Measurements from ENCODE around the gene TNS1. TPM values are rescaled to one million over a fixed set of nuclear protein-coding genes. Genes with fewer than 3 reads are reported as not detected.

Gene TNS1
- total RNA-seq, 2 experiments from 2014 or later: 0.89 to 1.4 TPM

DNA sequence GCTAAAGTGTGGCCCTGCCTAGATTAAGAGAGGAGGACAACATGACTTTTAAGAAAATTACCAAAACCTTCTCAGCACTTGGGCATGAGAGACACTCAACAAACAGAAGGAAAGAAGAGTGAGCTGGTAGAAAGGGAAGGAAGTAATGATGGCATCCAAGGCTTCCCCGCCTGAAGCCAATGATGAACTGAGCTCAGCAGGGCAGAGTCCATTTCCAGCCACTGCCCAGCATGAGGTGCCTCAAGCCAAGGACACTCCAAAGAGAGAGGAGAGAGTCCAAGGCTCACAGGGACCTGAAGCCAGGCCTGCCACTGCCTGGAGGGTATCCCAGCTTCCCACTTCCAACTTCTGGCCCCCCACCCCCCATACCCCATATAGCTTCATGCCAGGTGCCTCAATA is 9.5 kb upstream of the TNS1 start:
- no peaks in the 10 kb centered on the region for H3K9me3 Mint-ChIP-seq
- H3K4me3 Mint-ChIP-seq: no peak overlapping the region
- DNase-seq: no peak
- H3K36me3 Mint-ChIP-seq: no peaks in the 10 kb centered on the region
- peaks cover 53% of the 10 kb centered on the region for H3K27me3 Mint-ChIP-seq
- no peak overlapping the region for H3K27ac Mint-ChIP-seq
- H3K4me1 Mint-ChIP-seq: peaks cover 10% of the 10 kb centered on the region

GRCh38 chr2:218011653-218012040 is 8.9 kb upstream of the TNS1 start:
- no peaks in the 10 kb centered on the region for H3K36me3 Mint-ChIP-seq

GRCh38 chr2:218010984-218011652 is 8.3 kb upstream of the TNS1 start:
- H3K27me3 Mint-ChIP-seq: peaks cover 53% of the 10 kb centered on the region
- no peak for DNase-seq
- peak overlapping the region; percentile 45 for H3K4me3 Mint-ChIP-seq
- no peak overlapping the region for H3K27ac Mint-ChIP-seq
- H3K4me1 Mint-ChIP-seq: peaks cover 10% of the 10 kb centered on the region
- no peaks in the 10 kb centered on the region for H3K36me3 Mint-ChIP-seq
- no peaks in the 10 kb centered on the region for H3K9me3 Mint-ChIP-seq

More at GRCh38 chr2:218011653-218012040, 8.9 kb upstream of the TNS1 start:
- peaks cover 53% of the 10 kb centered on the region for H3K27me3 Mint-ChIP-seq
- H3K4me1 Mint-ChIP-seq: peaks cover 10% of the 10 kb centered on the region
- DNase-seq: no peak
- H3K27ac Mint-ChIP-seq: no peak overlapping the region
- no peaks in the 10 kb centered on the region for H3K9me3 Mint-ChIP-seq
- peak overlapping the region; percentile 11 for H3K4me3 Mint-ChIP-seq

- peak; percentile 52 for DNase-seq
- H3K4me3 Mint-ChIP-seq: peak overlapping the region; percentile 63
- H3K4me1 Mint-ChIP-seq: peaks cover 10% of the 10 kb centered on the region
- H3K27me3 Mint-ChIP-seq: peaks cover 53% of the 10 kb centered on the region
- H3K9me3 Mint-ChIP-seq: no peaks in the 10 kb centered on the region
- H3K27ac Mint-ChIP-seq: no peak overlapping the region
- H3K36me3 Mint-ChIP-seq: no peaks in the 10 kb centered on the region
Measured at GRCh38 chr2:218010140-218010983, 7.6 kb upstream of the TNS1 start.

DNA sequence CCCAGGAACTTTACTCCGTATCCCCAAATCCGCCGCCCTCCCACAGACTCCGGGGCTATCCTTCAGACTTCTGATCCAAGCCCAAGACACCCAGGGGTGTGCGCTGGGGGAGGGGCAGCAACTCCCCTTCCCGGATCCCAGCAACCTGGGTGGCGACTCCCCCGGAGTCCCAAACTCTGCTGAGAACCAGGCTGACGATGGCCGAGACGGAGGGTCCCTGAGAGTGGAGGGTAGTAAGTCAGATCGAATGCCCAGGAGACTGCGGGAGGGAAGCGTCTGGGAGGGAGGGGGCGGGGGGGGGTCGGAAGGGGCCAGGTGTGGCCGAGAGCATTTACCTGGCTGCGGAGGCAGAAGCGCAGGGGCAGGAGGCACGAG is 7.0 kb upstream of the TNS1 start:
- H3K9me3 Mint-ChIP-seq: no peaks in the 10 kb centered on the region
- no peaks in the 10 kb centered on the region for H3K36me3 Mint-ChIP-seq
- H3K4me3 Mint-ChIP-seq: peak overlapping the region; percentile 63
- H3K4me1 Mint-ChIP-seq: peaks cover 10% of the 10 kb centered on the region
- H3K27me3 Mint-ChIP-seq: peaks cover 53% of the 10 kb centered on the region
- H3K27ac Mint-ChIP-seq: no peak overlapping the region
- DNase-seq: no peak

DNA sequence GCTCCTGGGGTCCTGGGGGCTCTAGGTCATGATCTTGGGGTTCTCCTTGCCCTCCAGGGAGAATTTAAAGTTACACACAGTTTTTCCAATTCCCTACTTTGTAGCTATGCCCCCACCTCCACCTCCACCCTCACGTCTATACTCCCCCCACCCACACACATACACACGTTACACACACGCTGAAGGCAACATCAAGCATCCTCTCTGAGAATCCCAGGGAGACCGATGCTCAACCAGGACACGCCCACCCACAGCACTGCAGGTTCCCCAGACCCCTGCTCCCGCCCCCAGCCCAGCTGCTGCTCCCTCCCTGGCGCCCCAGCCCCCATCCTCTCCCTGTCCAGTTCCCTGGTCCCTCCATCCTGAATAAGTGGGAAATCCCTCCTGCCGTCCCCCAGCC is 6.4 kb upstream of the TNS1 start:
- Mint-ChIP-seq H3K27me3 (peaks cover 53% of the 10 kb centered on the region), H3K27ac (no peak overlapping the region), H3K4me1 (peaks cover 13% of the 10 kb centered on the region), H3K9me3 (no peaks in the 10 kb centered on the region), H3K36me3 (no peaks in the 10 kb centered on the region), H3K4me3 (peak overlapping the region; percentile 63)
- no peak for DNase-seq

- peaks cover 49% of the 10 kb centered on the region for H3K27me3 Mint-ChIP-seq
- no peak overlapping the region for H3K4me3 Mint-ChIP-seq
- no peak for DNase-seq
- no peak overlapping the region for H3K27ac Mint-ChIP-seq
- peaks cover 13% of the 10 kb centered on the region for H3K4me1 Mint-ChIP-seq
- H3K9me3 Mint-ChIP-seq: no peaks in the 10 kb centered on the region
- no peaks in the 10 kb centered on the region for H3K36me3 Mint-ChIP-seq
Measured at GRCh38 chr2:218008060-218009040, 5.6 kb upstream of the TNS1 start.

GRCh38 chr2:218006741-218007140 is 3.9 kb upstream of the TNS1 start:
- no peaks in the 10 kb centered on the region for H3K36me3 Mint-ChIP-seq
- H3K4me1 Mint-ChIP-seq: peaks cover 13% of the 10 kb centered on the region
- no peak for DNase-seq
- H3K9me3 Mint-ChIP-seq: no peaks in the 10 kb centered on the region
- no peak overlapping the region for H3K4me3 Mint-ChIP-seq
- no peak overlapping the region for H3K27ac Mint-ChIP-seq
- peaks cover 34% of the 10 kb centered on the region for H3K27me3 Mint-ChIP-seq

GRCh38 chr2:218005486-218005885 is 2.7 kb upstream of the TNS1 start:
- H3K9me3 Mint-ChIP-seq: no peaks in the 10 kb centered on the region

DNA sequence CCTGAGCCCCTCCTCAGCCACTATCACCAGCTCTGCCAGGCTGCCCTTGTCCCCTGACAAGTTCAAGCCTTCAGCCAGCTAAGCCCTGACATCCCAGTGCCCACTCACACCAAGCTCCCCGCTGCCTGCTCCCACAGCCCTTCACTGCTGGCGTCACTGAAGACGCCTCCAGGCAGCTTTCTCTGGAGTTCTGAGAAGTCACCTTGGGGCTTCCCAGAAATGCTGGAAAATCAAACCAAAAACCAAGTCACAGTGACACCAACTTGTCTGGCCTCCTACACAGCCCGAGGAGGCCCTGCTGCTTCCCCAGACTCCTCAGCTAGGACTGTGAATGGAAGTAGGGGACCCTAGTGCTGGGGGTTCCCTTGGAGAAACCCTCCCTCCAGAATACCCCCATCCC is 2.2 kb upstream of the TNS1 start:
- peaks cover 21% of the 10 kb centered on the region for H3K27me3 Mint-ChIP-seq
- no peaks in the 10 kb centered on the region for H3K9me3 Mint-ChIP-seq
- DNase-seq: no peak
- peaks cover 8% of the 10 kb centered on the region for H3K4me1 Mint-ChIP-seq
- no peak overlapping the region for H3K27ac Mint-ChIP-seq
- H3K36me3 Mint-ChIP-seq: no peaks in the 10 kb centered on the region
- H3K4me3 Mint-ChIP-seq: no peak overlapping the region

More at GRCh38 chr2:218005486-218005885, 2.7 kb upstream of the TNS1 start:
- H3K4me3 Mint-ChIP-seq: no peak overlapping the region
- H3K4me1 Mint-ChIP-seq: peaks cover 8% of the 10 kb centered on the region
- DNase-seq: no peak
- no peaks in the 10 kb centered on the region for H3K36me3 Mint-ChIP-seq
- no peak overlapping the region for H3K27ac Mint-ChIP-seq
- H3K27me3 Mint-ChIP-seq: peaks cover 22% of the 10 kb centered on the region

DNA sequence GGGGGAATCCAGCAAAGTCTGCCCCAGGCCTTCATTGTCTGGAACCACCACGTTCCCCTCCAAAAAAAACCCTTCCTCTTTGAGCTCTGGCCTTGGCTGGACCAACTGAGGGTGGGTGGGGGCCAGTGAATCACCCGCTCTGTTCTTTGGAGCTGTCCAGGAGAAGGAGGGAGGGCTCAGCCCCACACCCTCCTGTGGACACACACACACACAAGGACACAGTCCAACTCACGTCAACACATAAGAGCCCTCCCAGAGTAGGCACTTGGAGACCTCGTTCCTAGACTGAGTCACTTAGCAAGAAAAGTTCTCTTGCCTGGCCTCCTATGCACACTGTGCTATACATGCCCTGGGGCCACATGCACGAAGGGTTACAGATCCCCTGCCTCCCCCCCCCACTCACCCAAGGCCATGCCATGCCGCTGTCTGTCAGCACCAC is 1.2 kb upstream of the TNS1 start:
- Mint-ChIP-seq H3K4me1 (peaks cover 2% of the 10 kb centered on the region), H3K27me3 (peaks cover 12% of the 10 kb centered on the region), H3K27ac (no peak overlapping the region), H3K36me3 (no peaks in the 10 kb centered on the region), H3K9me3 (no peaks in the 10 kb centered on the region), H3K4me3 (no peak overlapping the region)
- DNase-seq: no peak

DNA sequence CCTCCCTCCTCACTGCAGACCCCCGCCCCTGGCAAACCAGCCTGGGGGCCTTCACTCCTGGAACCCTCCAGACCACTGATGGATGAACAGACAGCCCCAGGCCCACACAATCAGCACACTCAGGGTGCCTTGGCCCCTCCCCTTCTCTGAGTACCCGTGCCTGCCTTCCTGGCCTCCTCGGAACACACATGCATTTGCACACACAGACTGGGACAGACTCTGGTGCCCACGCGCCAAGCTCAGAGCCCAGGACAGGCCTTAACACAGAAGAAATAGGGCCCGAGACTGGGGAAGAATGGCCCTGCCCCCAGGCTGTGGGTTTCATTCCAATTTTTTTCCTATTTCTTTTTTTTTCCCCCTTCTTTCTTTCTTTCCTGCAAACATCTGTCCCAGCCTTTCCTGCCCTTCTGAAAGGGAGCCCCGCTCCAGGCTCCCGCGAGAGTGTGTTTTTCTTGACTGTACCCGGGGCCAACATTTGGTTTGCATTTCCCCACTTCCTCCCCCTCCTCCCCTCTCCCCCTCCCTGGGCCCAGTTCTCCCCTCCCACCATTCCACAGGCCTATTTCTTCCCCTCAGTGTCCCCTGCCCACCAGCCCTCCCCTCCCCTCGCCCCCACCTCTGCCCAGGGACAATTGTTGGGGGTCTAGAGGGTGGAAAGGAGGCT is 618 bp upstream of the TNS1 start:
- H3K36me3 Mint-ChIP-seq: no peaks in the 10 kb centered on the region
- H3K9me3 Mint-ChIP-seq: no peaks in the 10 kb centered on the region
- peaks cover 2% of the 10 kb centered on the region for H3K4me1 Mint-ChIP-seq
- no peak for DNase-seq
- no peak overlapping the region for H3K4me3 Mint-ChIP-seq
- peaks cover 7% of the 10 kb centered on the region for H3K27me3 Mint-ChIP-seq
- no peak overlapping the region for H3K27ac Mint-ChIP-seq

DNA sequence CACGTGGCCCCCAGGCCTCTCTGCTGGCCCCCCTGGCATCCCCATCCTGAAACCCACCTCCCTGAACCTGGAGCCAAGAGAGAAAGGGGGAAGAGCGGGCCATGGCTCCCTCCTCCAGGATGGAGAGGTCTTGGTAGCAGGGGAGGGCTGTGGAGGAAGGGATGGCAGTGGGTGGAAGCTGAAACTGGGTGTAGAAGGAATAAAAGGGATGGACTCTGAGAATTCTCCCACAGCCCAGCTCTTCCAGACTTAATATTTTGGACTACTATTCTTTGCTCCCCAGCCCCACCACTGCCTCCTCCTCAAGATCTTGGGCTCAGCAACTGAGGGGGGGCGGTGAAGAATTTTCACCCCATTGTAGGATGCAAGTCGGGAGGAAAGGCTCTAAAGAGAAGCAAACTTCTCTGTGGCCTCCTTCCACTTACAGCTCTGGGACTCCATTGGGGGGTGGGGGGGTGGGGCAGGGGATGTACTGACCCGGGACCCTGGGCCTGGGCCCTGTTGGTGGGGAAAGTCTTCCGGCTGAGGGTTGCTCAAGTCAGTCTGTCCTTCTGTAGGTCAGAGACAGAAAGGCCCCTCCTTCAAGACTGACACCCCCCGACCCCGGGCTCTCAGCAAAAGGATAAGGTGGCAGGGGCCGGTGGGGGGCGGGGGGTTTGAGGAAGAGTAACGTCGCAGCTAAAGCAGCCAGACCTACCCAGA is 501 bp downstream of the TNS1 start:
- Mint-ChIP-seq H3K4me3 (no peak overlapping the region), H3K27ac (no peak overlapping the region), H3K36me3 (no peaks in the 10 kb centered on the region), H3K9me3 (no peaks in the 10 kb centered on the region), H3K27me3 (no peaks in the 10 kb centered on the region), H3K4me1 (peaks cover 2% of the 10 kb centered on the region)
- no peak for DNase-seq

- H3K27ac Mint-ChIP-seq: no peak overlapping the region
- H3K4me3 Mint-ChIP-seq: no peak overlapping the region
- H3K27me3 Mint-ChIP-seq: peaks cover 4% of the 10 kb centered on the region
- DNase-seq: no peak
- no peaks in the 10 kb centered on the region for H3K9me3 Mint-ChIP-seq
- no peaks in the 10 kb centered on the region for H3K36me3 Mint-ChIP-seq
- H3K4me1 Mint-ChIP-seq: peaks cover 2% of the 10 kb centered on the region
Measured at GRCh38 chr2:218001629-218002028, 1.2 kb downstream of the TNS1 start.
